Uterus (tissue), 4 donors: ENCODE data around the gene CEACAM8. TPM values are rescaled to one million over a fixed set of nuclear protein-coding genes. Genes with fewer than 3 reads are reported as not detected.
"Not testable (repeated sequence)": the region's sequence is repeated elsewhere in the genome, so short reads cannot be mapped to it uniquely, and the experiment has no call there.

ENCODE experiments used
- DNase-seq, 2 donors: peaks; one replicate each; pipeline ENCODE4 v3.0.0-alpha.2; 2019 to 2020
- H3K27ac ChIP-seq, 2 donors: fragments of 200-600 bp; sonication (generic); 1 replicate in 1 of 2; 2 replicates in 1 of 2; pipeline ENCODE4 v1.5.1; 2016 to 2018
- H3K27me3 ChIP-seq, 2 donors: fragments of 200-600 bp; sonication (generic); one replicate each; pipeline ENCODE4 v1.5.1; 2018 to 2019; ENCODE audit warnings: control low read depth in 1 of 2
- H3K36me3 ChIP-seq, 2 donors: fragments of 200-600 bp; sonication (generic); one replicate each; pipeline ENCODE4 v1.5.1; 2019; ENCODE audit warnings: control low read depth in 1 of 2
- H3K4me1 ChIP-seq, 2 donors: fragments of 200-600 bp; sonication (generic); one replicate each; pipeline ENCODE4 v1.5.1; 2018 to 2019; ENCODE audit warnings: control low read depth in 1 of 2
- H3K4me3 ChIP-seq, 2 donors: fragments of 200-600 bp; sonication (generic); 1 replicate in 1 of 2; 2 replicates in 1 of 2; pipeline ENCODE4 v1.5.1; 2018 to 2019; ENCODE audit warnings: mild to moderate bottlenecking in 1 of 2
- H3K9me3 ChIP-seq, 2 donors: fragments of 200-600 bp; sonication (generic); one replicate each; pipeline ENCODE4 v1.5.1; 2019; ENCODE audit warnings: control low read depth in 1 of 2
- CTCF ChIP-seq, 4 experiments: fragments of 200-600 bp in 2 of 4; fragments of 450-650 bp in 2 of 4; sonication (generic) in 2 of 4; IDR thresholded peaks; one replicate each; pipeline ENCODE4 v1.5.1; 2016 to 2019; ENCODE audit warnings: antibody characterized with exemption in 4 of 4, mild to moderate bottlenecking in 2 of 4, moderate library complexity in 1 of 4
- POLR2A ChIP-seq, 2 donors: fragments of 450-650 bp; IDR thresholded peaks; one replicate each; pipeline ENCODE4 v1.6.1; 2016; ENCODE audit warnings: antibody characterized with exemption in 2 of 2, mild to moderate bottlenecking in 1 of 2, moderate library complexity in 1 of 2
- intact Hi-C: fragments of 100-400 bp; cut with DNase I; formaldehyde crosslinking; loops from one replicate; pipeline ENCODE4 v1.15.1; 2023; ENCODE audit warnings: low total_unique reads
- total RNA-seq, 4 donors: library from RNA; depleted of rRNA in 3 of 4; stranded (reverse); fragments of >200 nt in 3 of 4; gene quantifications; one replicate each; pipeline versions ENCODE4 v1.1.0 to v1.2.4, GENCODE V29; 2014 to 2023
- donor health status: DM: yes; HTN: yes; CAD: no.

The CEACAM8 gene
- total RNA-seq, 4 donors from 2014 or later = 0.14 to 0.51 TPM; not detected in 2

- H3K4me1 ChIP-seq = no peaks in the 10 kb centered on the region
- intact Hi-C loops = no loop called here
- no peak for TF ChIP-seq POLR2A (IDR thresholded peaks at IDR 0.05)
- no peak for TF ChIP-seq CTCF (IDR thresholded peaks at IDR 0.05)
These were observed 33.2 kb downstream of the CEACAM8 start for GRCh38 chr19:42561512-42561911.

GRCh38 chr19:42560731-42561130 is 34.0 kb downstream of the CEACAM8 start:
- no peaks in the 10 kb centered on the region for H3K9me3 ChIP-seq
- no peaks in the 10 kb centered on the region for H3K27me3 ChIP-seq
- no peaks in the 10 kb centered on the region for H3K4me1 ChIP-seq
- DNase-seq = no peak
- H3K4me3 ChIP-seq = no peak overlapping the region
- H3K36me3 ChIP-seq = no peaks in the 10 kb centered on the region
- no peak overlapping the region for H3K27ac ChIP-seq
- intact Hi-C loops = no loop called here
- TF ChIP-seq POLR2A (IDR thresholded peaks at IDR 0.05) (no peak), CTCF (IDR thresholded peaks at IDR 0.05) (no peak)

More at GRCh38 chr19:42561512-42561911, 33.2 kb downstream of the CEACAM8 start:
- no peaks in the 10 kb centered on the region for H3K27me3 ChIP-seq
- no peak for DNase-seq
- no peaks in the 10 kb centered on the region for H3K9me3 ChIP-seq
- no peak overlapping the region for H3K4me3 ChIP-seq
- no peak overlapping the region for H3K27ac ChIP-seq
- H3K36me3 ChIP-seq = no peaks in the 10 kb centered on the region

GRCh38 chr19:42558450-42559150 is 36.1 kb downstream of the CEACAM8 start:
- Histone ChIP-seq H3K36me3 (no peaks in the 10 kb centered on the region), H3K4me1 (no peaks in the 10 kb centered on the region), H3K27ac (no peak overlapping the region), H3K27me3 (no peaks in the 10 kb centered on the region), H3K4me3 (no peak overlapping the region), H3K9me3 (no peaks in the 10 kb centered on the region)
- no peak for TF ChIP-seq POLR2A (IDR thresholded peaks at IDR 0.05)
- no peak for TF ChIP-seq CTCF (IDR thresholded peaks at IDR 0.05)
- intact Hi-C loops = no loop called here
- no peak for DNase-seq

- H3K27ac ChIP-seq, H3K27me3 ChIP-seq, intact Hi-C loops, H3K4me3 ChIP-seq, H3K4me1 ChIP-seq, H3K9me3 ChIP-seq, DNase-seq, H3K36me3 ChIP-seq: not testable (repeated sequence)
These were observed 37.3 kb downstream of the CEACAM8 start for GRCh38 chr19:42557386-42557871.

GRCh38 chr19:42555801-42556200 is 38.9 kb downstream of the CEACAM8 start:
- intact Hi-C loops = no loop called here
- no peaks in the 10 kb centered on the region for H3K27me3 ChIP-seq
- TF ChIP-seq POLR2A (IDR thresholded peaks at IDR 0.05) = no peak
- TF ChIP-seq CTCF (IDR thresholded peaks at IDR 0.05) = no peak

More at GRCh38 chr19:42555801-42556200, 38.9 kb downstream of the CEACAM8 start:
- Histone ChIP-seq H3K4me1 (no peaks in the 10 kb centered on the region), H3K9me3 (no peaks in the 10 kb centered on the region), H3K4me3 (no peak overlapping the region), H3K27ac (no peak overlapping the region), H3K36me3 (no peaks in the 10 kb centered on the region)
- DNase-seq = no peak
